GM19099 (cell line): ENCODE results near the gene ENOPH1.

Source experiments
- POLR2A ChIP-seq: IDR thresholded peaks from 3 replicates; pipeline ENCODE4 v1.6.1; 2011; ENCODE audit warnings: low read depth; ENCODE audit not compliant: insufficient read length; ENCODE audit errors: extremely low read depth

The ENOPH1 gene

GRCh38 chr4:82422616-82423015 is 7.8 kb upstream of the ENOPH1 start:
- TF ChIP-seq POLR2A, result no peak

DNA sequence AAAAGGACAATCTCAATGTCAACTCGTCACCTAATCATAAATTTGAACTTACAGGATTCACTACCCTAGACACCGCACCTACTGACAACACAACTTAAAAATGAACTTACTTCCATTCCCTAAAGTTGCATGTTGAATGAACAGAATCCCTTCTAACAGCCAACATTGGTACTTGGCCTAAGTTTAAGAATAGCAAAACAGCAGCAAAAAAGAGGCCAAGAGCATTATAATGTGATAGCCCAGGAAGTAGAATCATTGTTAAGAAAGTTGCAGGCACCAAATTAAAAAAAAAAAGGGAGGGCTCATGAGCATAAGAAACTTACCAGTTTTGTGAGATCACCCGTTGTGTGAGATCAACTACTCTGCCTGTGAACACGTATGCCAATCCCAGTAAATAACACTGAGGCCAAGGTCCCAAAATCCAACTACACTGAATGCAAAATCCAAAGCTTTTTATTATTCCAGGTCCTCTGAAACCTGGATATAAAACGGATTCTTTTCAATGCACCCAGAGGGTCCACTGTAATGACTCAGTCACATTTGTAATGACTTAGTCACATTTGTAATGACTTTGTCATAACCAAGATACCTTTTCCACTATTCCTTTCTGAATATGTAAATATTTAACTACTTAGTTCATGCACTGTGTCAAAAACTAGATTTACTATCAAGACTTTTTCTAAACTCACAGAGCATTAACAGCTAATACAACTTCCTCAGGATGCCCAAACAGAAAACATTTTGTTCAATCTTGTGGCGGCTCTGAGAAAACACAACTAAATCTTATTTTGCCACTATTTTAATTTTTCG is 6.9 kb upstream of the ENOPH1 start:
- peak; percentile 23 for TF ChIP-seq POLR2A

GRCh38 chr4:82425478-82425877 is 4.9 kb upstream of the ENOPH1 start:
- no peak for TF ChIP-seq POLR2A

DNA sequence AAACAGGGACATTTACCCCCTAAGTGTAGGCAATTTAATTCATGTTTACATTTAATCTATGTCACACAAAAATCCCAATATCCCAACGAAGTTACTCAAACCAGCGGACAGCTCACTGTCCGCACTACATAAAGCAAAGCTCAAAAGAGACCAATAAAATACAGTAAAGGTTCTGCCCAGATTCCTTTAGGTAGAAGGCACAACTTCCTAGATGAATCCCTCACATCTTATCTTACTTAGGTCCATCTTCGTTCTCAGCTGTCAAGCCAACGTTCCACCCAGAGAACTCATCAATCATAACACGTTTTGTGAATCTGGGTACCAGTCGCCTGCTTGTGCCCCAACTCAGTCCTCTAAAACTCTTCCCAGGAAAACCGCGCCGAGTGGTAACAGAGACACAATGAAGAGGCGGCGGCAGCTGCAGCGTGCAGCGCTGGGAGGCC is 1.8 kb upstream of the ENOPH1 start:
- no peak for TF ChIP-seq POLR2A

DNA sequence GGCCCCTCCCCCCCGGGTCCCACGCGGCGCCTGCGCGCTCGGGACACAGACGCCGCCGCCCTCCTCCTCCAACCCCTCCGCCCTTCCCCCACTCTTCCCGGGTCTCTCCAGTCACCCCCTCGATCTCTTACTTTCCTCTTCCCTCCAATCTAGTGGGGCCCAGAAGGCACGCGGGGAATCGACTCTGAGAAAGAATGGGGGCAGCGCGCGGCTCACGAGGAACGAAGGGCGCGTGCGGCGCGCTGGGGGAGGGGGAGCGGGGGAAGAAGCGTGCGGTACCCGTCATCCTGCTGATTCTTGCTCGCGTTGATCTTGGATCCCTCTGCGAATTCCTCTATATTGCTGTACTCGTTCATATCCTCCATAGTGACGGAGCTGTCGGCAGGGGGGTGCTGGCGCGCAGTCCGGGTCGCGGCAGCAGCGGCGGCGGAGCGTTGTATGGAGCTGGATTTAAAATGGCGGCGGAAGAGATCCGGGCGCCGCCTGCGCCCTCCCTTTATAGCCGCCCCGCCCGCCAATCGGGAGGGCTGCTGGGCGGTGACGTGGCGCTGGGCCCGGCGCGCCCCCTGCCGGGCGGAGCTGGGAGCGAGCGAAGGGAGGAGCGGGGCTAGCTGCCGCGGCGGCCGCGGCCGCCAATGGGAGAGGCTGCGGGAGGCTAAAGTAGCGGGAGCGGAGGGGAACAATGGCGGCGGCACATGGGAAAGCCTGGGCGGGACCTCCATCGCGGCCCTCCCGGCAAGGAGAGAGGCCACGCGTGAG is 1.2 kb upstream of the ENOPH1 start:
- peak; percentile 98 for TF ChIP-seq POLR2A

GRCh38 chr4:82429728-82430192 is 630 bp upstream of the ENOPH1 start:
- no peak for TF ChIP-seq POLR2A

- TF ChIP-seq POLR2A, result no peak
These were observed 765 bp downstream of the ENOPH1 start for GRCh38 chr4:82430964-82431745.

- no peak for TF ChIP-seq POLR2A
These were observed 1.4 kb downstream of the ENOPH1 start for GRCh38 chr4:82431831-82432230.

GRCh38 chr4:82432596-82432995 is 2.2 kb downstream of the ENOPH1 start:
- no peak for TF ChIP-seq POLR2A

DNA sequence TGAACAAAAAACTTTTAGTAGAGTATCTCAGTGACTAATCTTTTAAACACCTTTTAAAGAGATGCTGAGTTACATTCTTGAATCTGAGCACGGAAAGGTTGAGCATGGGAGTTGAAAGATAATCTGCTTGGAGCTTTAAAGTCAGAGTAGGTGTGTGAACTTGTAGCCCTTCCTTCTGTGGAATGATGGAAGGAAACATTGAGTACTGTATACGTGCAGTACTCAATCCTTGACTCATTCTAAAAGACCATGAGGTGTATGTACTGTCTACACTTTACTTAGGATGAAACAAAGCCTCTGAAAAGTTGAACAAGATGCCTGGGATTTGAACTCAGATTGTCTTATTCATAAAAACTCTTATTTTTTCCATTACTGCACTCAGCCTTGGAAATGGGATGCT is 3.4 kb downstream of the ENOPH1 start:
- TF ChIP-seq POLR2A, result no peak

DNA sequence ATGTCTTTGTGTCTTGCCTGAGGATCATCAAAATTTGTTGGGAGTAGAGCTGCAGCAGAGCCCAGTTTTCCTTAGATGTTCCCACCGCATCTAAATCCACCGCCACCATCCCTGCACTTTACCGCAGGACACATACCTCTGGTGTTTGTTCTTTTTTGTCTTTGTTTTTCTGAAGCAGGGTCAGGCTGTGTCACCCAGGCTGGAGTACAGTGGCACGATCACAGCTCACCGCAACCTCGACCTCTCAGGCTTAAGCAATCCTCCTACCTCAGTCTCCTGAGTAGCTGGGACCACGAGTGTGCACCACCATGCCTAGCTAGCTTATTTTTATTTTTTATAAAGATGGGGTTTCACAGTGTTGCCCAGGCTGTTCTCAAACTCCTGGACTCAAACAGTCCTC is 4.6 kb downstream of the ENOPH1 start:
- no peak for TF ChIP-seq POLR2A

- TF ChIP-seq POLR2A, result no peak
These were observed 5.7 kb downstream of the ENOPH1 start for GRCh38 chr4:82436130-82436529.

DNA sequence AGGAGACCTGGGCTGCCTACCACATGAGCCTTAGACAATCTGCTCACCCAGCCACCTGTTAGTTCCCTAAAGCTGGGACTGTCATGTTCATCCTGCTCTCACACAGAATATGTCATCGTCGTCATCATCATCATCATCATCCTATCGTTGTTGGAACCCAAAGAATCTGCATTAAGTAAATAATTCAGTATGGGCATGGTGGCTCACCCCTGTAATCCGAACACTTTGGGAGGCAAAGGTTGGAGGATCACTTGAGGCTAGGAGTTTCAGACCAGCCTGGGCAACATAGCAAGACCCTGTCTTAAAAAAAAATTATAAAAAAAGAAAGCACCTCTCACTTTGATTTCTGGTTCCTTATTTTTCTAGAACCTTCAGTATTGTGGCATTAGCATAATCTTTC is 6.4 kb downstream of the ENOPH1 start:
- TF ChIP-seq POLR2A, result no peak

- no peak for TF ChIP-seq POLR2A
These were observed 7.1 kb downstream of the ENOPH1 start for GRCh38 chr4:82437285-82438005.

DNA sequence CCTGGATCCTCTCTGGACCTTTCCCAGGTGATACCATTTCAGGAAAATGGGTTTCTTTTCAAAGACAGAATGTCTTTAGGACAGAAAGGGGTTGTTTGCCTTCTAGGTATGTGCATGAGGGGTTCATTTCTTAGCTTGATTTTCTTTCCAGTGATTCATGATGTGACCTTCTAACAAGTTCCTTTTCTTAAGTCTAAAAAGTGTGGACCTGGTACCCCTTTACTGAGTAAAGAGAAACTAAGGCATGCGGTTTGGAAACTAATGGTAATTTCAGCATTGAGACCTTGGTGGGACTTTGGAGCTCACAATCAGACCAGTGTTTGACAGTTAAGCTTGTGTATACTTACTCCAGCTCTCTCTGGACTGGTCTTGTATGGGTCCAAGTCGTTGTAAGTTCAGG is 8.7 kb downstream of the ENOPH1 start:
- TF ChIP-seq POLR2A, result no peak
